Endothelial cell (in vitro differentiated cells): ENCODE results near the gene IGDCC3. TPM values are rescaled to one million over a fixed set of nuclear protein-coding genes. Genes with fewer than 3 reads are reported as not detected.

Experiments
- DNase-seq: peaks from one replicate; pipeline ENCODE4 v3.0.0; 2021; ENCODE audit warnings: low spot score
- H3K27ac Mint-ChIP-seq: one replicate; pipeline ENCODE4 v1.8.0; 2021; ENCODE audit warnings: mixed read lengths, inconsistent platforms; ENCODE audit not compliant: unreplicated experiment
- H3K27me3 Mint-ChIP-seq: one replicate; pipeline ENCODE4 v1.8.0; 2021; ENCODE audit warnings: mild to moderate bottlenecking, moderate library complexity, mixed read lengths, inconsistent platforms; ENCODE audit not compliant: unreplicated experiment
- H3K36me3 Mint-ChIP-seq: one replicate; pipeline ENCODE4 v1.8.0; 2021; ENCODE audit warnings: mild to moderate bottlenecking, low read depth, mixed read lengths, inconsistent platforms; ENCODE audit not compliant: unreplicated experiment
- H3K4me1 Mint-ChIP-seq: one replicate; pipeline ENCODE4 v1.8.0; 2021; ENCODE audit warnings: mild to moderate bottlenecking, mixed read lengths, inconsistent platforms; ENCODE audit not compliant: unreplicated experiment
- H3K4me3 Mint-ChIP-seq: one replicate; pipeline ENCODE4 v1.8.0; 2021; ENCODE audit warnings: mild to moderate bottlenecking, mixed read lengths, inconsistent platforms; ENCODE audit not compliant: unreplicated experiment
- H3K9me3 Mint-ChIP-seq: one replicate; pipeline ENCODE4 v1.8.0; 2021; ENCODE audit warnings: mixed read lengths, inconsistent platforms; ENCODE audit not compliant: unreplicated experiment
- CTCF ChIP-seq: fragments of 200-600 bp; sonication (generic); IDR thresholded peaks from one replicate; pipeline ENCODE4 v1.5.0; 2021; ENCODE audit warnings: antibody characterized with exemption; ENCODE audit not compliant: unreplicated experiment
- total RNA-seq: library from RNA; stranded (reverse); fragmentation: NEBNext Ultra II Directional; extraction: Animal tissue kit (Norgen Biotek cat#: 25700); gene quantifications from one replicate; pipeline ENCODE4 v1.2.1, GENCODE V29; 2021; ENCODE audit not compliant: unreplicated experiment

IGDCC3 gene
- total RNA-seq, 1 donor from 2014 or later = 538 TPM

GRCh38 chr15:65338366-65338765 is 39.4 kb downstream of the IGDCC3 start:
- H3K4me1 Mint-ChIP-seq = peaks cover 69% of the 10 kb centered on the region
- H3K27me3 Mint-ChIP-seq = peaks cover 25% of the 10 kb centered on the region
- peak overlapping the region; percentile 47 for H3K4me3 Mint-ChIP-seq
- H3K36me3 Mint-ChIP-seq = peaks cover 27% of the 10 kb centered on the region
- H3K27ac Mint-ChIP-seq = peak overlapping the region; percentile 72
- no peaks in the 10 kb centered on the region for H3K9me3 Mint-ChIP-seq
- no peak for DNase-seq
- no peak for TF ChIP-seq CTCF

- no peak for TF ChIP-seq CTCF
- Mint-ChIP-seq H3K27me3 (peaks cover 23% of the 10 kb centered on the region), H3K27ac (no peak overlapping the region), H3K4me1 (peaks cover 61% of the 10 kb centered on the region), H3K36me3 (peaks cover 24% of the 10 kb centered on the region), H3K4me3 (no peak overlapping the region), H3K9me3 (no peaks in the 10 kb centered on the region)
- no peak for DNase-seq
These were observed 40.2 kb downstream of the IGDCC3 start for GRCh38 chr15:65337436-65338070.

GRCh38 chr15:65336493-65337435 is 41.0 kb downstream of the IGDCC3 start:
- TF ChIP-seq CTCF = no peak
- no peaks in the 10 kb centered on the region for H3K9me3 Mint-ChIP-seq
- H3K4me1 Mint-ChIP-seq = peaks cover 59% of the 10 kb centered on the region
- no peak overlapping the region for H3K4me3 Mint-ChIP-seq
- no peak for DNase-seq
- peak overlapping the region; percentile 88 for H3K27ac Mint-ChIP-seq
- H3K27me3 Mint-ChIP-seq = peaks cover 22% of the 10 kb centered on the region
- peaks cover 31% of the 10 kb centered on the region for H3K36me3 Mint-ChIP-seq

GRCh38 chr15:65335278-65336055 is 42.3 kb downstream of the IGDCC3 start:
- peaks cover 53% of the 10 kb centered on the region for H3K4me1 Mint-ChIP-seq
- H3K36me3 Mint-ChIP-seq = peaks cover 33% of the 10 kb centered on the region
- H3K4me3 Mint-ChIP-seq = no peak overlapping the region
- no peaks in the 10 kb centered on the region for H3K9me3 Mint-ChIP-seq
- peak overlapping the region; percentile 88 for H3K27ac Mint-ChIP-seq
- TF ChIP-seq CTCF = no peak
- no peak for DNase-seq
- peaks cover 24% of the 10 kb centered on the region for H3K27me3 Mint-ChIP-seq
